A549 (cell line): ENCODE results near the gene NFKBIE. TPM values are rescaled to one million over a fixed set of nuclear protein-coding genes. Genes with fewer than 3 reads are reported as not detected.

Source experiments
- ATAC-seq, 2 experiments: fragments of 200-7000 bp in 1 of 2; fragments of >200 bp in 1 of 2; cut with Nextera tagmentation in 1 of 2; cut with Tn5 transposase in 1 of 2; 3 replicates each; pipeline versions ENCODE4 v1.8.0 to v1.9.1; 2018 to 2020; ENCODE audit warnings: mild to moderate bottlenecking in 1 of 2, moderate library complexity in 1 of 2
- CTCF ChIA-PET: fragments of 300-600 bp; sonication (Branson Sonifier 250); formaldehyde crosslinking; extraction: SDS; loops from one replicate; lab custom pipeline; 2021; ENCODE audit warnings: antibody characterized with exemption, inconsistent platforms; lab: Yijun Ruan, JAX
- POLR2A ChIA-PET: fragments of 350-600 bp; formaldehyde crosslinking; extraction: SDS; loops from one replicate; lab custom pipeline; 2021; ENCODE audit warnings: antibody characterized with exemption, inconsistent platforms; lab: Yijun Ruan, JAX
- DNase-seq, 2 experiments: peaks; one replicate each; pipeline versions ENCODE4 v3.0.0 to v3.0.0-alpha.2; 2011 to 2016; ENCODE audit warnings: low read depth in 1 of 2, low spot score in 1 of 2
- FAIRE-seq: peaks from 2 replicates; lab custom pipeline; 2011; peaks lifted over from hg19 to GRCh38; lab: Jason Lieb, UNC
- H3K27ac ChIP-seq, 2 experiments: fragments of >200 bp; sonication (Bioruptor Twin); formaldehyde crosslinking; 3 replicates each; pipeline ENCODE4 v1.5.1; 2016 to 2017
- H3K4me1 ChIP-seq: fragments of >200 bp; sonication (Bioruptor Twin); formaldehyde crosslinking; 3 replicates; pipeline ENCODE4 v1.6.1; 2016
- H3K4me2 ChIP-seq: fragments of >200 bp; sonication (Bioruptor Twin); formaldehyde crosslinking; 3 replicates; pipeline ENCODE4 v1.6.1; 2016
- H3K4me3 ChIP-seq: fragments of >200 bp; sonication (Bioruptor Twin); formaldehyde crosslinking; 3 replicates; pipeline ENCODE4 v1.5.1; 2016
- H3K9me3 ChIP-seq: fragments of >200 bp; sonication (Bioruptor Twin); formaldehyde crosslinking; 3 replicates; pipeline ENCODE4 v1.6.1; 2016
- CHD2 ChIP-seq: fragments of 150-350 bp; IDR thresholded peaks from 2 replicates; pipeline ENCODE4 v1.6.1; 2014; ENCODE audit warnings: low read length; ENCODE audit not compliant: partially characterized antibody
- EHMT2 ChIP-seq: fragments of 200-600 bp; sonication (generic); IDR thresholded peaks from 2 replicates; pipeline ENCODE4 v1.6.1; 2016; ENCODE audit warnings: antibody characterized with exemption, low read depth, mild to moderate bottlenecking, moderate library complexity
- ESRRA ChIP-seq: fragments of 150-350 bp; IDR thresholded peaks from 2 replicates; pipeline ENCODE4 v1.6.1; 2014; ENCODE audit warnings: mild to moderate bottlenecking, low read length, borderline replicate concordance
- FOSL2 ChIP-seq, 2 experiments: fragments of 450-650 bp in 1 of 2; fragments of >200 bp in 1 of 2; sonication (Bioruptor Twin) in 1 of 2; formaldehyde crosslinking; IDR thresholded peaks; 2 replicates each; pipeline versions ENCODE4 v1.5.0 to v1.6.1; 2016 to 2020; ENCODE audit warnings: mild to moderate bottlenecking in 1 of 2, moderate library complexity in 1 of 2
- FOXS1 ChIP-seq: fragments of 250-450 bp; sonication (Bioruptor Pico); IDR thresholded peaks from 2 replicates; pipeline ENCODE4 v1.5.0; 2020; ENCODE audit warnings: mild to moderate bottlenecking, moderate library complexity
- JUN ChIP-seq, 2 experiments: fragments of >200 bp; sonication (Bioruptor Twin); formaldehyde crosslinking; IDR thresholded peaks; 2 replicates in 1 of 2; 3 replicates in 1 of 2; pipeline ENCODE4 v1.6.1; 2016 to 2017
- KDM1A ChIP-seq: fragments of 200-600 bp; sonication (generic); IDR thresholded peaks from 2 replicates; pipeline ENCODE4 v1.6.1; 2016; ENCODE audit warnings: low read depth, mild to moderate bottlenecking
- KDM5A ChIP-seq: fragments of 200-600 bp; sonication (generic); IDR thresholded peaks from 2 replicates; pipeline ENCODE4 v1.6.1; 2016; ENCODE audit warnings: antibody characterized with exemption, mild to moderate bottlenecking
- NR3C1 ChIP-seq: fragments of >200 bp; sonication (Bioruptor Twin); formaldehyde crosslinking; IDR thresholded peaks from 3 replicates; pipeline ENCODE4 v1.6.1; 2017
- RAD21 ChIP-seq, 2 experiments: fragments of >200 bp in 1 of 2; sonication (Bioruptor Twin) in 1 of 2; formaldehyde crosslinking in 1 of 2; IDR thresholded peaks in 1 of 2; conservative IDR thresholded peaks in 1 of 2; 2 replicates in 1 of 2; 3 replicates in 1 of 2; pipeline ENCODE4 v1.6.1; 2012 to 2018; ENCODE audit warnings: inconsistent platforms in 1 of 2
- ZFP36 ChIP-seq: fragments of 450-650 bp; IDR thresholded peaks from 2 replicates; pipeline ENCODE4 v1.6.1; 2014; ENCODE audit warnings: borderline replicate concordance; ENCODE audit not compliant: partially characterized antibody
- ZNF302 ChIP-seq: fragments of 250-450 bp; sonication (Bioruptor Pico); IDR thresholded peaks from 2 replicates; pipeline ENCODE4 v1.9.0; 2021; ENCODE audit warnings: inconsistent platforms, mild to moderate bottlenecking, moderate library complexity
- WGBS: methylation state at CpG from one replicate; pipeline ENCODE4 v1.1.6; 2017; ENCODE audit errors: missing lambda C conversion rate; 5-methylcytosine and 5-hydroxymethylcytosine counted together
- polyA plus RNA-seq, 4 experiments: library from polyadenylated mRNA; depleted of rRNA in 3 of 4; stranded (reverse); fragments of >200 nt; fragmentation: RNase III in 1 of 4; extraction: RNeasy Plus Mini Kit Qiagen cat#74134 plus additional on column Dnase treatment in 1 of 4; gene quantifications; 2 replicates in 3 of 4; 3 replicates in 1 of 4; pipeline ENCODE4 v1.2.3, GENCODE V29; 2011 to 2017
- TF ChIP-seq, protein P1 (sequence below): fragments of 250-450 bp; sonication (Bioruptor Pico); IDR thresholded peaks from 2 replicates; pipeline ENCODE4 v1.5.0; 2020; ENCODE audit warnings: low read depth, mild to moderate bottlenecking, moderate library complexity
- TF ChIP-seq, protein P2 (sequence below): fragments of >200 bp; sonication (Bioruptor Twin); formaldehyde crosslinking; IDR thresholded peaks from 3 replicates; pipeline ENCODE4 v1.6.1; 2016
- TF ChIP-seq, protein P3 (sequence below): IDR thresholded peaks from 2 replicates; pipeline ENCODE4 v1.6.1; 2012

The NFKBIE gene
- polyA plus RNA-seq, 2 of the 4 experiments (the other 2 are of a cell fraction) = 6.0 to 6.3 TPM

DNA sequence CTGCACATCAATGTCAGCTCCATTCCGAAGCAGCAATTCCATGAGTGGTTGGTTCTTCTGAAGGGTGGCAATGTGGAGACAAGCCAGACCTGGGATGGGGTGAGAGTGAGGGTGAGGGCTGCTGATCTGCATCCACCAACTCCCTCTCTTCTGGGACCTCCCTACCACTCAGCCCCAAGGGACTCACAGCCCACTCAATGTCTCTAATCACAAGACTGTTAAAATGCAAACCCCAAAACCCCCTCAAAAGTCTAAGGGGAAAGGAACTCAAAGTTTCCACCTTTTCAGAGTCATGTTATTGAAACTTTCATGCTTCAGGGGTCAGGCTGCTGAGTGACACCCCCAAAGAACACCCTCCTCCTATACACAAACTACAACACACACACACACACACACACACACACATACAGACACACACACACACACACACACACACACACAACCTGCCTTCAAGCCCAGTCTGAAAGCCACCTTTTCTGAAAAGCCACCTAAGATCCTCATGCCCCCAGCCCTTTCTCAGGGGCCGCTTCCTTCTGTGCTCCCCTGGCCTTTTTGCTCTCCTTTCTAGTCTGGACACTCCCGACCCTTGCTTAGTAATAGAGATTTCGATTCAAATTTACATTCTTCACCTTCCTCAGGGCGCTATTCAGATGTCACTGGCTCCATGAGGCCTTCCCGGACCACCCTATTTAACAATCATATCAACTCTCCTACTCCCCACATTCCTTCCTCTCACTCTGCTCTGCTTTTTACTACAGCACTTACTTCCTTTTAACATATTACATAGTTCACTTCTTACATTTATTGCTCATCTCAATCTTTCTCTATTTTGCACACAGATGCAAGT lies 4.7 kb downstream of the NFKBIE start (continued):
- TF ChIP-seq KDM1A = no peak

DNA sequence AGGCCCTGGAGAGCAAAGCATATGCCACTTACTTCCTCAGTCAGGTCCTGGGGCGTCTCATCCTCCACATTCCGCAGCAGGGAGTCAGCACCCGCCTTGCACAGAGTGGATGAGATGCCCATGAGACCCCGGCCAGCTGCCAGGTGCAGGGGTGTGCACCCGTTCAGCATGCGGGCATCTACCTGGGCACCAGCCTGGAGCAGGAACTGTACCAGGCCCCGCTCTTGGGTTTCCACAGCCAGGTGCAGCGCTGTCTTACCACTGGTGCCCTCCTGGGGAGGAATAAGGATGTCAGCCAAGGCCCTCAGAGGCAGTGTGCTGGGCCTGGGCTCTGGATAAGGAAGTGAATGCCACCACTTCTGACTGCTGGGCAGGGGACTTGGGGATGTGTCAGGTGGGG lies 5.3 kb downstream of the NFKBIE start:
- TF ChIP-seq, protein P1, sequence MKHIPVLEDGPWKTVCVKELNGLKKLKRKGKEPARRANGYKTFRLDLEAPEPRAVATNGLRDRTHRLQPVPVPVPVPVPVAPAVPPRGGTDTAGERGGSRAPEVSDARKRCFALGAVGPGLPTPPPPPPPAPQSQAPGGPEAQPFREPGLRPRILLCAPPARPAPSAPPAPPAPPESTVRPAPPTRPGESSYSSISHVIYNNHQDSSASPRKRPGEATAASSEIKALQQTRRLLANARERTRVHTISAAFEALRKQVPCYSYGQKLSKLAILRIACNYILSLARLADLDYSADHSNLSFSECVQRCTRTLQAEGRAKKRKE (CRISPR knock-in tag) = no peak
- TF ChIP-seq ZFP36 (no peak), ESRRA (no peak)
- no peak overlapping the region for H3K27ac ChIP-seq
- H3K4me2 ChIP-seq = no peak overlapping the region
- WGBS = 95% methylated on average over 4 of the region's 8 CpGs
- ATAC-seq = no peak
- ChIA-PET CTCF (no interaction called here), POLR2A (no interaction called here)
- DNase-seq = no peak
- H3K9me3 ChIP-seq = no peaks in the 10 kb centered on the region
- no peak for FAIRE-seq
- peaks cover 32% of the 10 kb centered on the region for H3K4me1 ChIP-seq
- no peak overlapping the region for H3K4me3 ChIP-seq

DNA sequence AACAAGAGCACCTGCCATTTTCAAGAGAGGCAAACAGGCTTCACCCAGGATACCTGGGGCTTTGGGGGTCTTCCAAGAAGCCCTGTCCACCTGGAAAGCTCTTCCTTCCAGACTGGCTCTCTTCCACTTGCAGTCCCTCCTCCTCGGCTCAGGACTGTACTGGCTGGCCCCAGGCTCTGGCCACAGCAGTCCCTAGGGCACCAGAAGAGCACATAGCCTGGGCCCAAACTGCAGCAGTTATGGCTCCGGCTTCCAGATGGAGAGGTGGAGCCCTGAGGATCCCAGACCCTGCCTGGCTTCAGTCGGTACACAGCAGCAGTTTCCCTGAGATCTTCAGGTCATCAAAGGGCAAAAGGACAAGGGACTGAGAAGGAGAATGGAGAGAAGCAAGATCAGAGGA lies 6.4 kb downstream of the NFKBIE start:
- peaks cover 30% of the 10 kb centered on the region for H3K4me1 ChIP-seq
- FAIRE-seq (no peak), DNase-seq (no peak), ATAC-seq (no peak)
- CTCF ChIA-PET = interaction anchor here (0.8 to 1.6 kb wide), 2 partner anchors 17 to 80 kb away, joined by 3 to 5 read pairs; no protein-coding TSS in a partner anchor
- H3K27ac ChIP-seq = no peak overlapping the region
- no peak overlapping the region for H3K4me3 ChIP-seq
- no peak overlapping the region for H3K4me2 ChIP-seq
- no peaks in the 10 kb centered on the region for H3K9me3 ChIP-seq
- TF ChIP-seq ZNF302 (CRISPR knock-in tag) (no peak), JUN (IDR thresholded peaks at IDR 0.05) (no peak), FOXS1 (no peak), RAD21 (conservative IDR thresholded peaks at IDR 0.05 in 1 of 2, IDR thresholded peaks at IDR 0.05 in 1 of 2) (no peak), CHD2 (no peak)
- TF ChIP-seq, protein P2, sequence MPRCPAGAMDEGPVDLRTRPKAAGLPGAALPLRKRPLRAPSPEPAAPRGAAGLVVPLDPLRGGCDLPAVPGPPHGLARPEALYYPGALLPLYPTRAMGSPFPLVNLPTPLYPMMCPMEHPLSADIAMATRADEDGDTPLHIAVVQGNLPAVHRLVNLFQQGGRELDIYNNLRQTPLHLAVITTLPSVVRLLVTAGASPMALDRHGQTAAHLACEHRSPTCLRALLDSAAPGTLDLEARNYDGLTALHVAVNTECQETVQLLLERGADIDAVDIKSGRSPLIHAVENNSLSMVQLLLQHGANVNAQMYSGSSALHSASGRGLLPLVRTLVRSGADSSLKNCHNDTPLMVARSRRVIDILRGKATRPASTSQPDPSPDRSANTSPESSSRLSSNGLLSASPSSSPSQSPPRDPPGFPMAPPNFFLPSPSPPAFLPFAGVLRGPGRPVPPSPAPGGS = no peak
- TF ChIP-seq, protein P3, sequence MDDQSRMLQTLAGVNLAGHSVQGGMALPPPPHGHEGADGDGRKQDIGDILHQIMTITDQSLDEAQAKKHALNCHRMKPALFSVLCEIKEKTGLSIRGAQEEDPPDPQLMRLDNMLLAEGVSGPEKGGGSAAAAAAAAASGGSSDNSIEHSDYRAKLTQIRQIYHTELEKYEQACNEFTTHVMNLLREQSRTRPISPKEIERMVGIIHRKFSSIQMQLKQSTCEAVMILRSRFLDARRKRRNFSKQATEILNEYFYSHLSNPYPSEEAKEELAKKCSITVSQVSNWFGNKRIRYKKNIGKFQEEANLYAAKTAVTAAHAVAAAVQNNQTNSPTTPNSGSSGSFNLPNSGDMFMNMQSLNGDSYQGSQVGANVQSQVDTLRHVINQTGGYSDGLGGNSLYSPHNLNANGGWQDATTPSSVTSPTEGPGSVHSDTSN = no peak
- WGBS = 73% methylated on average over 3 of the region's 3 CpGs
- POLR2A ChIA-PET = no interaction called here

DNA sequence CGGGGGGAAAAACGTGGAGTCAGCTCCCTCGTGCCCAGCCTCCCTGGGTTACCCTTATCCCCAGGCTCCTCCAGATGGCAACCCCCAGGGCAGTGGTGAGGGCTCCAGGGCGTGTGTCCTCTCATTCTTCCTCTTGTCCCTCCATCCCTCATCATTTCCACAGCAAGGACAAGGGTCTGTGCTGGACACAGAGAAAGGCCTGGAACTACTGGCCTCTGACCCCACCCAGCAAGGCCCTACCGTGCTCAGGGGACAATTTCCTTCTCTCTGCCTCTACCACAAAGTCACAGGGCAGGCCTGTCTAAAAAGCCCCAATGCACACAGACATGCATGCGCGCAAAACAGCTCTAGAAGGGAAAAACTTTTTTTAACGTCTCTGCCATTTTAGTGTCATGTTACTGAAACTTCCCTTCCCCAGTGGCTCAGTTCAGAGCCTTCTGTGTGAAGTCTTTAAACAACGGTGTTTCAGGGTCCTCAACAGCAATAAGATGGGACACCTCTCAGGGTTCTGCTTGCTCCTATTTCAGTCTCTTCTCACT lies 7.0 kb downstream of the NFKBIE start:
- DNase-seq (no peak), ATAC-seq (no peak), FAIRE-seq (no peak)
- Histone ChIP-seq H3K27ac (peak overlapping the region in 1 of 2 experiments; percentile 99; a peak in 3 of 6 replicates), H3K4me3 (no peak overlapping the region), H3K9me3 (no peaks in the 10 kb centered on the region), H3K4me2 (peak overlapping the region; percentile 88; the same call in 1 of the 3 replicates), H3K4me1 (peaks cover 28% of the 10 kb centered on the region)
- WGBS = 76% methylated on average over 9 of the region's 9 CpGs
- ChIA-PET CTCF (interaction anchor here (0.8 to 3.7 kb wide), 3 partner anchors 9 to 81 kb away, joined by 3 to 16 read pairs (median 5); no protein-coding TSS in a partner anchor), POLR2A (no interaction called here)
- TF ChIP-seq RAD21 (conservative IDR thresholded peaks at IDR 0.05 in 1 of 2, IDR thresholded peaks at IDR 0.05 in 1 of 2) (no peak), KDM1A (no peak), FOSL2 (IDR thresholded peaks at IDR 0.05) (no peak), FOSL2 (CRISPR knock-in tag; IDR thresholded peaks at IDR 0.05) (no peak), NR3C1 (no peak), KDM5A (no peak), EHMT2 (no peak)
